SK-N-SH (cell line): ENCODE data around the gene SH3RF2. TPM values are rescaled to one million over a fixed set of nuclear protein-coding genes. Genes with fewer than 3 reads are reported as not detected.

Source experiments
- CTCF ChIA-PET: fragments of 300-600, 350-600 bp; formaldehyde crosslinking; extraction: SDS; loops from one replicate; lab custom pipeline; 2021; lab: Yijun Ruan, JAX
- POLR2A ChIA-PET: fragments of 350-600 bp; sonication (Branson Sonifier 250); formaldehyde crosslinking; extraction: SDS; loops from one replicate; lab custom pipeline; 2020; ENCODE audit warnings: antibody characterized with exemption, inconsistent platforms; lab: Yijun Ruan, JAX
- DNase-seq: peaks from one replicate; pipeline ENCODE4 v3.0.0; 2012
- H2AFZ ChIP-seq: fragments of 200-600 bp; sonication (generic); 2 replicates; pipeline ENCODE4 v1.8.1; 2016; ENCODE audit warnings: antibody characterized with exemption, mild to moderate bottlenecking, low read depth
- H3F3A ChIP-seq: fragments of 200-600 bp; sonication (generic); replicated peaks from 2 replicates; pipeline ENCODE3; 2016; ENCODE audit warnings: antibody characterized with exemption, mild to moderate bottlenecking; ENCODE audit not compliant: insufficient read depth
- H3K27ac ChIP-seq, 2 experiments: fragments of 200-500 bp in 1 of 2; fragments of 200-600 bp in 1 of 2; sonication (Bioruptor generic) in 1 of 2; sonication (generic), shearing (Covaris generic) in 1 of 2; 2 replicates each; pipeline versions ENCODE4 v1.5.1 to v1.6.1; 2014 to 2016; ENCODE audit warnings: low read depth in 2 of 2, inconsistent platforms in 1 of 2, low read length in 1 of 2, mild to moderate bottlenecking in 1 of 2, mixed read lengths in 1 of 2
- H3K27me3 ChIP-seq: fragments of 200-600 bp; sonication (generic), shearing (Covaris generic); 2 replicates; pipeline ENCODE4 v1.6.1; 2016; ENCODE audit warnings: mixed run types; ENCODE audit not compliant: insufficient read depth
- H3K36me3 ChIP-seq, 2 experiments: fragments of 200-500 bp in 1 of 2; fragments of 200-600 bp in 1 of 2; sonication (Bioruptor generic) in 1 of 2; sonication (generic) in 1 of 2; replicated peaks in 1 of 2; 2 replicates each; pipeline versions ENCODE3 to v1.5.1; 2014 to 2016; ENCODE audit warnings: low read length in 1 of 2, mild to moderate bottlenecking in 1 of 2; ENCODE audit not compliant: insufficient read depth in 2 of 2, control insufficient read depth in 1 of 2
- H3K4me1 ChIP-seq, 2 experiments: fragments of 200-500 bp in 1 of 2; fragments of 200-600 bp in 1 of 2; sonication (Bioruptor generic) in 1 of 2; sonication (generic), shearing (Covaris generic) in 1 of 2; 2 replicates each; pipeline versions ENCODE4 v1.5.1 to v1.6.1; 2014 to 2016; ENCODE audit warnings: low read depth in 1 of 2, low read length in 1 of 2, mixed run types in 1 of 2; ENCODE audit not compliant: insufficient read depth in 2 of 2, control insufficient read depth in 1 of 2
- H3K4me2 ChIP-seq: fragments of 200-600 bp; sonication (generic), shearing (Covaris generic); 2 replicates; pipeline ENCODE4 v1.6.1; 2017; ENCODE audit warnings: mixed run types
- H3K4me3 ChIP-seq, 2 experiments: fragments of 200-500 bp in 1 of 2; fragments of 200-600 bp in 1 of 2; sonication (Bioruptor generic) in 1 of 2; sonication (generic), shearing (Covaris generic) in 1 of 2; 2 replicates each; pipeline versions ENCODE4 v1.5.1 to v1.8.1; 2014 to 2016; ENCODE audit warnings: low read depth in 2 of 2, inconsistent platforms in 1 of 2, low read length in 1 of 2, mild to moderate bottlenecking in 1 of 2, mixed read lengths in 1 of 2, moderate library complexity in 1 of 2
- H3K79me2 ChIP-seq: fragments of 200-600 bp; sonication (generic); 2 replicates; pipeline ENCODE4 v1.8.1; 2017; ENCODE audit warnings: mild to moderate bottlenecking; ENCODE audit not compliant: insufficient read depth
- H3K9ac ChIP-seq: fragments of 200-600 bp; sonication (generic); 2 replicates; pipeline ENCODE4 v1.6.1; 2017; ENCODE audit warnings: mixed run types
- H3K9me2 ChIP-seq: fragments of 200-600 bp; sonication (generic); 2 replicates; pipeline ENCODE4 v1.6.1; 2017; ENCODE audit warnings: mixed run types
- H3K9me3 ChIP-seq: fragments of 200-600 bp; sonication (generic); 2 replicates; pipeline ENCODE4 v1.6.1; 2017; ENCODE audit warnings: mixed run types, mild to moderate bottlenecking, moderate library complexity
- H4K20me1 ChIP-seq: fragments of 200-600 bp; sonication (generic); 2 replicates; pipeline ENCODE4 v1.6.1; 2017; ENCODE audit warnings: mild to moderate bottlenecking, mixed run types; ENCODE audit not compliant: insufficient read depth
- CHD2 ChIP-seq: fragments of 150-350 bp; IDR thresholded peaks from 2 replicates; pipeline ENCODE4 v1.6.1; 2018; ENCODE audit warnings: low read length; ENCODE audit not compliant: partially characterized antibody
- ELF1 ChIP-seq: IDR thresholded peaks from 2 replicates; pipeline ENCODE4 v1.4.0; 2012
- EP300 ChIP-seq, 2 experiments: IDR thresholded peaks; 2 replicates each; pipeline versions ENCODE4 v1.4.0 to v1.6.1; 2012; ENCODE audit warnings: borderline replicate concordance in 1 of 2, low read depth in 1 of 2, low read length in 1 of 2
- EZH2phosphoT487 ChIP-seq: fragments of 200-600 bp; sonication (generic); IDR thresholded peaks from 2 replicates; pipeline ENCODE4 v1.6.1; 2017; ENCODE audit warnings: low read depth, mixed run types, mild to moderate bottlenecking, antibody characterized with exemption, moderate library complexity, borderline replicate concordance
- FOSL2 ChIP-seq: IDR thresholded peaks from 2 replicates; pipeline ENCODE4 v1.4.0; 2012; ENCODE audit warnings: low read depth, mild to moderate bottlenecking, moderate library complexity, borderline replicate concordance
- GABPA ChIP-seq: IDR thresholded peaks from 2 replicates; pipeline ENCODE4 v1.4.0; 2012; ENCODE audit warnings: low read depth, mild to moderate bottlenecking
- MXI1 ChIP-seq: IDR thresholded peaks from 2 replicates; pipeline ENCODE4 v1.6.1; 2012; ENCODE audit warnings: mild to moderate bottlenecking, low read depth, low read length, improper control_type of control experiment
- POLR2AphosphoS5 ChIP-seq: IDR thresholded peaks from 2 replicates; pipeline ENCODE4 v1.6.1; 2012; ENCODE audit warnings: low read depth, low read length
- RFX5 ChIP-seq: IDR thresholded peaks from 2 replicates; pipeline ENCODE4 v1.6.1; 2012; ENCODE audit warnings: mild to moderate bottlenecking, improper control_type of control experiment, low read length
- RXRA ChIP-seq: IDR thresholded peaks from 2 replicates; pipeline ENCODE4 v1.4.0; 2012; ENCODE audit warnings: low read depth, mild to moderate bottlenecking, borderline replicate concordance
- SIN3A ChIP-seq: IDR thresholded peaks from 2 replicates; pipeline ENCODE4 v1.6.1; 2012; ENCODE audit warnings: low read depth, mild to moderate bottlenecking, low read length, moderate library complexity, borderline replicate concordance
- TAF1 ChIP-seq: IDR thresholded peaks from 2 replicates; pipeline ENCODE4 v1.6.1; 2012; ENCODE audit warnings: low read depth, mild to moderate bottlenecking, low read length, moderate library complexity, borderline replicate concordance
- TCF12 ChIP-seq: IDR thresholded peaks from 2 replicates; pipeline ENCODE4 v1.4.0; 2012
- TEAD4 ChIP-seq: IDR thresholded peaks from 2 replicates; pipeline ENCODE4 v1.4.0; 2012; ENCODE audit warnings: mild to moderate bottlenecking, borderline replicate concordance; ENCODE audit not compliant: insufficient read depth
- YY1 ChIP-seq: IDR thresholded peaks from 2 replicates; pipeline ENCODE4 v1.4.0; 2012; ENCODE audit warnings: low read depth, mild to moderate bottlenecking
- WGBS: methylation state at CpG from one replicate; pipeline ENCODE4 v1.1.6; 2017; ENCODE audit warnings: low lambda C conversion rate; 5-methylcytosine and 5-hydroxymethylcytosine counted together
- polyA plus RNA-seq, 3 experiments: library from polyadenylated mRNA; depleted of rRNA; stranded (reverse); fragments of >200 nt; gene quantifications; 2 replicates each; pipeline ENCODE4 v1.2.3, GENCODE V29; 2012
- TF ChIP-seq, protein P1 (sequence below): IDR thresholded peaks from 2 replicates; pipeline ENCODE4 v1.6.1; 2012; ENCODE audit warnings: mild to moderate bottlenecking, low read depth, low read length, moderate library complexity
- TF ChIP-seq, protein P2 (sequence below): fragments of 150-350 bp; IDR thresholded peaks from 2 replicates; pipeline ENCODE4 v1.6.1; 2017; ENCODE audit warnings: antibody characterized with exemption, low read length, low read depth, borderline replicate concordance
- TF ChIP-seq, protein P3 (sequence below): IDR thresholded peaks from 2 replicates; pipeline ENCODE4 v1.4.0; 2012; ENCODE audit warnings: low read depth
- TF ChIP-seq, protein P4 (sequence below): fragments of 200-600 bp; sonication (generic); IDR thresholded peaks from 2 replicates; pipeline ENCODE4 v1.6.1; 2017; ENCODE audit warnings: antibody characterized with exemption, mild to moderate bottlenecking, moderate library complexity
- TF ChIP-seq, protein P5 (sequence below): IDR thresholded peaks from 2 replicates; pipeline ENCODE4; 2012

Gene SH3RF2
- polyA plus RNA-seq, 1 of the 3 experiments (the other 2 are of a cell fraction): 0.87 TPM

DNA sequence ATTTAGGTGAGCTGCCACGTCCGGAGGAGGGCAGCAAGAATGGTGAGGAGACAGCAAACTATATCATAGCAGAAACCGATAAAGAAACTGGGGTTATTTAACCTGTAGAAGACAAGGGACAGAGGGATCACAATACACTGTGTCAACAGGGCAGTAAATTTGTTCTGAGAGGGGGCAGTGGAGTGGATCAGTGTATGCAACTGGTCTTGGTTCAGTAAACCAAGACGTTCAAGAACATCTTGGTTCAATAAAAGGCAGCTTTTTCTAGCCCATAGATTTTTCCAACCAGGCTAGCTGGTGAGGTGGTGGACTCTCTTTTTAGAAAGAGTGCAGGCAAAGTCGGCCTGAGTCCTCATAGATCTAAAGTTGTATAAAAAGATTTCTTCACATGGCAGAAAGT is 113.7 kb downstream of the SH3RF2 start (continued):
- TF ChIP-seq MXI1: no peak
- TF ChIP-seq, protein P1, sequence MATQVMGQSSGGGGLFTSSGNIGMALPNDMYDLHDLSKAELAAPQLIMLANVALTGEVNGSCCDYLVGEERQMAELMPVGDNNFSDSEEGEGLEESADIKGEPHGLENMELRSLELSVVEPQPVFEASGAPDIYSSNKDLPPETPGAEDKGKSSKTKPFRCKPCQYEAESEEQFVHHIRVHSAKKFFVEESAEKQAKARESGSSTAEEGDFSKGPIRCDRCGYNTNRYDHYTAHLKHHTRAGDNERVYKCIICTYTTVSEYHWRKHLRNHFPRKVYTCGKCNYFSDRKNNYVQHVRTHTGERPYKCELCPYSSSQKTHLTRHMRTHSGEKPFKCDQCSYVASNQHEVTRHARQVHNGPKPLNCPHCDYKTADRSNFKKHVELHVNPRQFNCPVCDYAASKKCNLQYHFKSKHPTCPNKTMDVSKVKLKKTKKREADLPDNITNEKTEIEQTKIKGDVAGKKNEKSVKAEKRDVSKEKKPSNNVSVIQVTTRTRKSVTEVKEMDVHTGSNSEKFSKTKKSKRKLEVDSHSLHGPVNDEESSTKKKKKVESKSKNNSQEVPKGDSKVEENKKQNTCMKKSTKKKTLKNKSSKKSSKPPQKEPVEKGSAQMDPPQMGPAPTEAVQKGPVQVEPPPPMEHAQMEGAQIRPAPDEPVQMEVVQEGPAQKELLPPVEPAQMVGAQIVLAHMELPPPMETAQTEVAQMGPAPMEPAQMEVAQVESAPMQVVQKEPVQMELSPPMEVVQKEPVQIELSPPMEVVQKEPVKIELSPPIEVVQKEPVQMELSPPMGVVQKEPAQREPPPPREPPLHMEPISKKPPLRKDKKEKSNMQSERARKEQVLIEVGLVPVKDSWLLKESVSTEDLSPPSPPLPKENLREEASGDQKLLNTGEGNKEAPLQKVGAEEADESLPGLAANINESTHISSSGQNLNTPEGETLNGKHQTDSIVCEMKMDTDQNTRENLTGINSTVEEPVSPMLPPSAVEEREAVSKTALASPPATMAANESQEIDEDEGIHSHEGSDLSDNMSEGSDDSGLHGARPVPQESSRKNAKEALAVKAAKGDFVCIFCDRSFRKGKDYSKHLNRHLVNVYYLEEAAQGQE: no peak
- TF ChIP-seq FOSL2: no peak
- TF ChIP-seq, protein P2, sequence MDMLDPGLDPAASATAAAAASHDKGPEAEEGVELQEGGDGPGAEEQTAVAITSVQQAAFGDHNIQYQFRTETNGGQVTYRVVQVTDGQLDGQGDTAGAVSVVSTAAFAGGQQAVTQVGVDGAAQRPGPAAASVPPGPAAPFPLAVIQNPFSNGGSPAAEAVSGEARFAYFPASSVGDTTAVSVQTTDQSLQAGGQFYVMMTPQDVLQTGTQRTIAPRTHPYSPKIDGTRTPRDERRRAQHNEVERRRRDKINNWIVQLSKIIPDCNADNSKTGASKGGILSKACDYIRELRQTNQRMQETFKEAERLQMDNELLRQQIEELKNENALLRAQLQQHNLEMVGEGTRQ: no peak

DNA sequence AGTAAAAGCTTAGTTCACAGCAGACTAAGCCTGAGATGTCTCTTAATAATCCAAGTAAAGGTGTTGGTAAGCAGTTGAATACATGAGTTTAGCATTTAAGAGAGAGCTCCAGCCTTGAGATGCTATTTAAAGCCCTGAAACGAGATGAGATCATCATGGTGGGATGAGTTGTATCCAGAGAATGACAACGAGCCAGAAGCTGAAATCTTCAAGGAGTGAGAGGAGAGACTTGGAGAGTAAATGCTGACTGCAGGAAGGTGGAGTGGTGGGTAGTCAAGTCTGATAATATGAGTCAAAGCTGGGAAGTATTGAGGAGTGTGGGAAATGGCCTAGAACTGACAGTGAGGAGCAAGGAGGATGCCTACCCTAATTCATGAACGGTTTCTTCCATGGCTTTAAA is 115.3 kb downstream of the SH3RF2 start:
- Histone ChIP-seq H3K4me1 (no peaks in the 10 kb centered on the region; a peak in 2 of 4 replicates), H4K20me1 (no peaks in the 10 kb centered on the region), H3K9me3 (no peaks in the 10 kb centered on the region), H3K27ac (no peak overlapping the region), H3K4me2 (no peak overlapping the region), H3K27me3 (no peaks in the 10 kb centered on the region), H3K4me3 (no peak overlapping the region), H2AFZ (no peak overlapping the region), H3K9me2 (no peaks in the 10 kb centered on the region), H3K9ac (no peak overlapping the region), H3K36me3 (no peaks in the 10 kb centered on the region), H3K79me2 (no peaks in the 10 kb centered on the region), H3F3A (no peaks in the 10 kb centered on the region)
- no peak for DNase-seq
- 26% methylated on average over 3 of the region's 3 CpGs for WGBS
- ChIA-PET CTCF (interaction anchor here (1.5 to 3.6 kb wide), 5 partner anchors 11 to 355 kb away, joined by 3 to 13 read pairs (median 7); no protein-coding TSS in a partner anchor), POLR2A (no interaction called here)
- TF ChIP-seq ELF1: no peak
- TF ChIP-seq, protein P3, sequence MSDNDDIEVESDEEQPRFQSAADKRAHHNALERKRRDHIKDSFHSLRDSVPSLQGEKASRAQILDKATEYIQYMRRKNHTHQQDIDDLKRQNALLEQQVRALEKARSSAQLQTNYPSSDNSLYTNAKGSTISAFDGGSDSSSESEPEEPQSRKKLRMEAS: no peak
- no peak for TF ChIP-seq POLR2AphosphoS5
- no peak for TF ChIP-seq SIN3A
- TF ChIP-seq, protein P4, sequence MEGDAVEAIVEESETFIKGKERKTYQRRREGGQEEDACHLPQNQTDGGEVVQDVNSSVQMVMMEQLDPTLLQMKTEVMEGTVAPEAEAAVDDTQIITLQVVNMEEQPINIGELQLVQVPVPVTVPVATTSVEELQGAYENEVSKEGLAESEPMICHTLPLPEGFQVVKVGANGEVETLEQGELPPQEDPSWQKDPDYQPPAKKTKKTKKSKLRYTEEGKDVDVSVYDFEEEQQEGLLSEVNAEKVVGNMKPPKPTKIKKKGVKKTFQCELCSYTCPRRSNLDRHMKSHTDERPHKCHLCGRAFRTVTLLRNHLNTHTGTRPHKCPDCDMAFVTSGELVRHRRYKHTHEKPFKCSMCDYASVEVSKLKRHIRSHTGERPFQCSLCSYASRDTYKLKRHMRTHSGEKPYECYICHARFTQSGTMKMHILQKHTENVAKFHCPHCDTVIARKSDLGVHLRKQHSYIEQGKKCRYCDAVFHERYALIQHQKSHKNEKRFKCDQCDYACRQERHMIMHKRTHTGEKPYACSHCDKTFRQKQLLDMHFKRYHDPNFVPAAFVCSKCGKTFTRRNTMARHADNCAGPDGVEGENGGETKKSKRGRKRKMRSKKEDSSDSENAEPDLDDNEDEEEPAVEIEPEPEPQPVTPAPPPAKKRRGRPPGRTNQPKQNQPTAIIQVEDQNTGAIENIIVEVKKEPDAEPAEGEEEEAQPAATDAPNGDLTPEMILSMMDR: no peak
- TF ChIP-seq CHD2: no peak
- no peak for TF ChIP-seq GABPA
- no peak for TF ChIP-seq EZH2phosphoT487
- no peak for TF ChIP-seq FOSL2
- no peak for TF ChIP-seq TEAD4
- no peak for TF ChIP-seq RXRA
- TF ChIP-seq, protein P5, sequence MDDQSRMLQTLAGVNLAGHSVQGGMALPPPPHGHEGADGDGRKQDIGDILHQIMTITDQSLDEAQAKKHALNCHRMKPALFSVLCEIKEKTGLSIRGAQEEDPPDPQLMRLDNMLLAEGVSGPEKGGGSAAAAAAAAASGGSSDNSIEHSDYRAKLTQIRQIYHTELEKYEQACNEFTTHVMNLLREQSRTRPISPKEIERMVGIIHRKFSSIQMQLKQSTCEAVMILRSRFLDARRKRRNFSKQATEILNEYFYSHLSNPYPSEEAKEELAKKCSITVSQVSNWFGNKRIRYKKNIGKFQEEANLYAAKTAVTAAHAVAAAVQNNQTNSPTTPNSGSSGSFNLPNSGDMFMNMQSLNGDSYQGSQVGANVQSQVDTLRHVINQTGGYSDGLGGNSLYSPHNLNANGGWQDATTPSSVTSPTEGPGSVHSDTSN: no peak
- no peak for TF ChIP-seq TCF12
- TF ChIP-seq EP300 (IDR thresholded peaks at IDR 0.05; ENCODE audit: borderline replicate concordance in 1 of 2, low read depth in 1 of 2, low read length in 1 of 2): no peak
- TF ChIP-seq TAF1: no peak
- no peak for TF ChIP-seq RFX5
- TF ChIP-seq, protein P1: no peak
- TF ChIP-seq YY1: no peak
